Measurements from ENCODE around the gene PTCD1. TPM values are rescaled to one million over a fixed set of nuclear protein-coding genes. Genes with fewer than 3 reads are reported as not detected.
"Not testable (repeated sequence)": the region's sequence is repeated elsewhere in the genome, so short reads cannot be mapped to it uniquely, and the experiment has no call there.

The PTCD1 gene
- total RNA-seq, 2 experiments from 2014 or later: 10.7 to 11.1 TPM

- DNase-seq (no peak), ATAC-seq (ENCODE audit: low read depth) (peak; percentile 16)
- peak overlapping the region; percentile 100 for H3K4me3 Mint-ChIP-seq
- POLR2A ChIA-PET: interaction anchor here (0.6 to 3.0 kb wide), 10 partner anchors 9 to 700 kb away, joined by 3 to 11 read pairs (median 5); partner anchors contain the start of genes BUD31, ZKSCAN5, ZNF394 and ZNF655
- no peaks in the 10 kb centered on the region for H3K9me3 Mint-ChIP-seq
- peak overlapping the region; percentile 98 for H3K27ac Mint-ChIP-seq
- peaks cover 25% of the 10 kb centered on the region for H3K4me1 Mint-ChIP-seq
- H3K27me3 Mint-ChIP-seq: no peaks in the 10 kb centered on the region
- H3K36me3 Mint-ChIP-seq: peaks cover 12% of the 10 kb centered on the region
Observed at GRCh38 chr7:99437946-99438572, 539 bp downstream of the PTCD1 start.

DNA sequence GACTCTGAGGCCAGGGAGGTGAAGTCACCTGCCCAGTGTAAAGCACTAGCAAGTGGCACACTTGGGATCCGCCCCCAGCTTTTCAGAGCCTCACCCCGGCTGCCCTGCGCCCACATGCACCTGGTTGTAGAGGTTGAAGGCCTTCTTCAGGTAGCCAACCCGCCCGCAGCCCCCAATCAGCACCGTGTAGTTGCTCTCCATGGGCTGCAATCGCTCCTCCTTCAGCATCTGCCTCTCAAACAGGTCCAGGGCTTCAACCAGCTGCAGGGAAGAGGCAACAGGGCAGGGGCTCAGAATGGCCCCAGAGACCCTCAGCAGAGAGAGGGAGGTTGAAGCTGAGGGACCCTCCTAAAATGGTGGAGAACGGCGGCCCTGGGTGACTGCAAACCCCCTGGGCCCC, 5.4 kb downstream of the PTCD1 start:
- ATAC-seq (ENCODE audit: low read depth): no peak
- Mint-ChIP-seq H3K27me3 (no peaks in the 10 kb centered on the region), H3K4me3 (no peak overlapping the region), H3K9me3 (no peaks in the 10 kb centered on the region), H3K36me3 (peaks cover 4% of the 10 kb centered on the region), H3K4me1 (peaks cover 12% of the 10 kb centered on the region), H3K27ac (no peak overlapping the region)
- POLR2A ChIA-PET: interaction anchor here (0.7 kb wide), 1 partner anchor 1177 kb away, joined by 4 read pairs; no protein-coding TSS in a partner anchor
- no peak for DNase-seq

DNA sequence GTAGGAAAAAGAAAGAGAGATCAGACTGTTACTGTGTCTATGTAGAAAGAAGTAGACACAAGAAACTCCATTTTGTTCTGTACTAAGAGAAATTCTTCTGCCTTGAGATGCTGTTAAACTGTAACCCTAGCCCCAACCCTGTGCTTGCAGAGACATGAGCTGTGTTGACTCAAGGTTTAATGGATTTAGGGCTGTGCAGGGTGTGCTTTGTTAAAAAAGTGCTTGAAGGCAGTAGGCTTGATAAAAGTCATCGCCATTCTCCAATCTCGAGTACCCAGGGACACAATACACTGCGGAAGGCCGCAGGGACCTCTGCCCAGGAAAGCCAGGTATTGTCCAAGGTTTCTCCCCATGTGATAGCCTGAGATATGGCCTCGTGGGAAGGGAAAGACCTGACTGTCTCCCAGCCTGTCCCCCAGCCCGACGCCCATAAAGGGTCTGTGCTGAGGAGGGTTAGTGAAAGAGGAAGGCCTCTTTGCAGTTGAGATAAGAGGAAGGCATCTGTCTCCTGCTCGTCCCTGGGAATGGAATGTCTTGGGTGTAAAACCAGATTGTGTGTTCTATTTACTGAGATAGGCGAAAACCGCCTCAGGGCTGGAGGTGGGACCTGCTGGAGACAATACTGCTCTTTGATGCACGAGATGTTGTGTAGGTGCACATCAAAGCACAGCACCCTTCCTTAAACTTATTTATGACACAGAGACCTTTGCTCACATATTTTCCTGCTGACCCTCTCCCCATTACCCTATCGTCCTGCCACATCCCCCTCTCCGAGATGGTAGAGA, 6.7 kb downstream of the PTCD1 start:
- not testable (repeated sequence) for H3K4me3 Mint-ChIP-seq; H3K9me3 Mint-ChIP-seq; DNase-seq; H3K27me3 Mint-ChIP-seq; H3K4me1 Mint-ChIP-seq; H3K27ac Mint-ChIP-seq; ATAC-seq (ENCODE audit: low read depth); H3K36me3 Mint-ChIP-seq
- POLR2A ChIA-PET: interaction anchor here (0.6 kb wide), 1 partner anchor 9 kb away, joined by 3 read pairs; no protein-coding TSS in a partner anchor

GRCh38 chr7:99429756-99430155, 8.8 kb downstream of the PTCD1 start:
- Mint-ChIP-seq H3K4me1 (peaks cover 3% of the 10 kb centered on the region), H3K9me3 (no peaks in the 10 kb centered on the region), H3K27me3 (no peaks in the 10 kb centered on the region), H3K27ac (no peak overlapping the region), H3K36me3 (peaks cover 6% of the 10 kb centered on the region), H3K4me3 (no peak overlapping the region)
- POLR2A ChIA-PET: interaction anchor here (0.9 to 2.2 kb wide), 2 partner anchors 9 to 21 kb away, joined by 3 to 10 read pairs; partner anchors contain the start of genes BUD31, CPSF4, PDAP1 and PTCD1
- DNase-seq (no peak), ATAC-seq (ENCODE audit: low read depth) (no peak)

GRCh38 chr7:99428972-99429566, 9.5 kb downstream of the PTCD1 start:
- H3K4me1 Mint-ChIP-seq: peaks cover 3% of the 10 kb centered on the region
- peaks cover 5% of the 10 kb centered on the region for H3K36me3 Mint-ChIP-seq
- no peaks in the 10 kb centered on the region for H3K9me3 Mint-ChIP-seq
- POLR2A ChIA-PET: interaction anchor here (2.2 kb wide), 1 partner anchor 9 kb away, joined by 10 read pairs; the partner anchor contains the start of genes CPSF4 and PTCD1
- peak overlapping the region; percentile 62 for H3K27ac Mint-ChIP-seq
- no peak for DNase-seq
- H3K4me3 Mint-ChIP-seq: peak overlapping the region; percentile 19
- H3K27me3 Mint-ChIP-seq: no peaks in the 10 kb centered on the region
- peak; percentile 85 for ATAC-seq (ENCODE audit: low read depth)

DNA sequence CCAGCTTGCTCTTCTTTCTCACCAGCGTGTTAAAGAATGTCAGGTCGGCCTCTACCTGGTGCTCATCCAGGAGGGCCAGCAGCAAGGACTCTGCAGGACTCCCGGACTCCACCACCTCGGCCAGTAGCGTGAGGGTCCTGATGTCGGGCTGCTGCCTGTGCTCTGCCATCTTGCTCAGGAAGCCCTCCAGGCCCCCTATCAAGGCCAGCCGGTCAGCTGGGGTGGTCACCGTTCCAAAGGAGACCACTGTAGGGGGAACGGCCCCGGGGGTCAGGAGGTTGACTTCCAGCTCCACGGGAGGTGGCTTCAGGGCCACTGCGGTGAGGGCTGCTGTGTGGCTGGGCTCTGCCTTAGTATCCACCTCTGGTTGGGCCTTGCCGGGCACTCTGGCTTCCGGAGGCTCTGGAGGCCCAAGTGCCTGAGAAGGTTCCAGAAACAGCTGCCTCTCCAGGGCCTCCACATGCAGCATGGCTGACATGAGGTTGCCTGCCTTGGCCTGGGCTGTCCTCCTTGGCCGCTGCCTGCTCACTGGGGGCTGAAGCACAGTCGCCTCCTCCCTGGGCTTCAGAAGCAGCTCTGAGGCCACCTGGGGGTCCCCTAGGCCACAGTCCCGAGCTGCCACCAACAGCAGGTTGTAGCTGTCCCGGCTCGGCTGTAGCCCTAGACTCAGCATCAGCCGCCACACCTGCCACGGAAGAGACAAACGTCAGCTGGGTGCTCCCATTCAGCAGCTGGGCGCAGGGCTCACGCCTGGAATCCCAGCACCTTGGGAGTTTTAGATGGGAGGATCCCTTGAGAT, 13.5 kb downstream of the PTCD1 start:
- H3K9me3 Mint-ChIP-seq: no peaks in the 10 kb centered on the region
- POLR2A ChIA-PET: no interaction called here
- H3K27me3 Mint-ChIP-seq: no peaks in the 10 kb centered on the region
- H3K27ac Mint-ChIP-seq: no peak overlapping the region
- no peak for DNase-seq
- peaks cover 3% of the 10 kb centered on the region for H3K4me1 Mint-ChIP-seq
- H3K4me3 Mint-ChIP-seq: no peak overlapping the region
- no peak for ATAC-seq (ENCODE audit: low read depth)
- peaks cover 5% of the 10 kb centered on the region for H3K36me3 Mint-ChIP-seq

GRCh38 chr7:99422625-99423024, 16.0 kb downstream of the PTCD1 start:
- Mint-ChIP-seq H3K36me3 (peaks cover 5% of the 10 kb centered on the region), H3K4me1 (no peaks in the 10 kb centered on the region), H3K9me3 (no peaks in the 10 kb centered on the region), H3K27ac (no peak overlapping the region), H3K4me3 (no peak overlapping the region), H3K27me3 (no peaks in the 10 kb centered on the region)
- POLR2A ChIA-PET: interaction anchor here (0.6 to 1.3 kb wide), 4 partner anchors 9 to 443 kb away, joined by 3 to 6 read pairs (median 4); no protein-coding TSS in a partner anchor
- no peak for DNase-seq
- ATAC-seq (ENCODE audit: low read depth): no peak

- Mint-ChIP-seq H3K27ac (no peak overlapping the region), H3K9me3 (no peaks in the 10 kb centered on the region), H3K4me3 (no peak overlapping the region), H3K4me1 (peaks cover 3% of the 10 kb centered on the region), H3K27me3 (no peaks in the 10 kb centered on the region), H3K36me3 (peaks cover 9% of the 10 kb centered on the region)
- POLR2A ChIA-PET: interaction anchor here (0.6 to 0.7 kb wide), 3 partner anchors 9 to 443 kb away, joined by 3 to 6 read pairs (median 3); no protein-coding TSS in a partner anchor
- ATAC-seq (ENCODE audit: low read depth): no peak
- DNase-seq: no peak
Observed at GRCh38 chr7:99422186-99422585, 16.4 kb downstream of the PTCD1 start.

GRCh38 chr7:99420986-99421385, 17.6 kb downstream of the PTCD1 start:
- ATAC-seq (ENCODE audit: low read depth) (no peak), DNase-seq (no peak)
- peaks cover 3% of the 10 kb centered on the region for H3K4me1 Mint-ChIP-seq
- POLR2A ChIA-PET: interaction anchor here (2.0 kb wide), 1 partner anchor 12 kb away, joined by 10 read pairs; the partner anchor contains the start of genes BUD31 and PDAP1
- no peak overlapping the region for H3K4me3 Mint-ChIP-seq
- peaks cover 17% of the 10 kb centered on the region for H3K36me3 Mint-ChIP-seq
- H3K27ac Mint-ChIP-seq: no peak overlapping the region
- no peaks in the 10 kb centered on the region for H3K9me3 Mint-ChIP-seq
- H3K27me3 Mint-ChIP-seq: no peaks in the 10 kb centered on the region

DNA sequence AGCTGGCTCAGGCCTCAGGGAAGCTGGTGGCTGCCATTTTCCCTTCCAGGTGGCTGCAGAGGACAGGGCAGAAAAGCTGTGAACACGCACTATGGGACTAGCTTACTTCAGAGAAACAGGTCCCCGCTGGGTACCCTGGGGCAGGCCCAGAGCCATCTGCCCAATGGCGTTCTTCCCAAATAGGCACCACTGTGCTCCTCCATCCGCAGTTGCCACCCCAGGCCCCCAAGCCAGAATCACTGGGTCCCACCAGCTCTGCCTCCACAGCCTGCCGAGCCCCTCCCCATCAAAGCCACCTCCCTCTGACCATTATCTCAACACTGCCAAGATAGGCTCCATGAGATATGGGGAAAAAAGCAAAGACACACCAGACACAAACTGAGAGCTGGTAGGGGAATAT, 18.4 kb downstream of the PTCD1 start:
- Mint-ChIP-seq H3K4me1 (peaks cover 4% of the 10 kb centered on the region), H3K4me3 (no peak overlapping the region), H3K9me3 (no peaks in the 10 kb centered on the region), H3K27ac (no peak overlapping the region), H3K27me3 (no peaks in the 10 kb centered on the region), H3K36me3 (peaks cover 18% of the 10 kb centered on the region)
- ATAC-seq (ENCODE audit: low read depth): no peak
- POLR2A ChIA-PET: interaction anchor here (2.0 kb wide), 1 partner anchor 11 kb away, joined by 10 read pairs; the partner anchor contains the start of genes BUD31 and PDAP1
- DNase-seq: no peak

DNA sequence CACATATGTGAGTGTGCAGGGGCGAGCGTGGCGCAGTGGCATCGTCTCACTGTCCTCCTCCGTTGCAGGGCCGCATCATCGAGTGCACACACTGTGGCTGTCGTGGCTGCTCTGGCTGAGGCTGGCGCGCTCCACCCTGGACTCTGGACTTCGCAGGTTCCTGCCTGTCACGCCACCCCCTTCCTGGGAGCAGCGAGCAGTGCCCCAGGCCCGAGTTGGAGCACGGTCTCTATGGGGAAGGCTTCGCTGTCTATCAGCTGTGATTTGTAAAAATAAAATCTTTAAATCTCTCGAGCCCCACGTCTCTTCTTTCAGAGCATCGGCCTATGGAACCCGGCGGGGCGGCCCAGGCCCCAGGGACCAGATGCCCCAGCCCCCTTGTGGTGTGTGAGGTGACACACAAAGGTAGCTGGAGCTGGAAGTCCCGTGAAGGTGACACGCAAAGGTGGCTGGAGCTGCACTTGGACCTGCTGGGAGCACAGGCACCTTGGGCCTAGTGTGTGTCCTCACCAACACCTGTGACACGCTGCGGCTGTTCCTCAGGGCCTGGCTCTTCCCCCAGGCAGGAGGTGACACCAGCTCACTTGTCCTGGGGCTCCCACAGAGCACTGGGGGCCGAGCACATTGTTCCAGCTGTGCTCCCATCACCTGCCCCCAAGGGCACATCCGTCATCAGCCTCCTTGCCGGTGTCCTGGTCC, 19.1 kb downstream of the PTCD1 start:
- POLR2A ChIA-PET: interaction anchor here (2.0 kb wide), 1 partner anchor 11 kb away, joined by 10 read pairs; the partner anchor contains the start of genes BUD31 and PDAP1
- no peak for ATAC-seq (ENCODE audit: low read depth)

DNA sequence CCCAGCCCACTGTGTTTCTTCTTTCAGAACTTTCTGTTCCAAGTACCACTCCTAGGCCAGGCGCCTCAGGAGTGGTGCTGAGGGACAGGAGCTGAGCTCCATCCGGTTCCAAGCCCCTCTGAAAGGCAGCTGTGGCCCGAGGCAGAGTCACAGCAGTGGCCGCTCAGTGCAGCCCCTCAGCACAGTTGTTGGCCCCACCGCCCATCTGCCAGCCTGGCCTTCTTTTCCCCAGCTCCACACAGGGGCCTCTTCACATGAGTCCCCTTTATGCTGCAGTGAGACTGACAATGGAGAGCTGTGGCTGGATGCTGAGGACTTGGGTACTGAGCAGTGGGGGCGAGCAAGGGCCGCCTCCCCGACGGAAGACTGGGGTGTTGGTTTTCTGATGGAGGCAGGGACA, 20.3 kb downstream of the PTCD1 start:
- Mint-ChIP-seq H3K27me3 (no peaks in the 10 kb centered on the region), H3K9me3 (no peaks in the 10 kb centered on the region), H3K36me3 (peaks cover 21% of the 10 kb centered on the region), H3K27ac (no peak overlapping the region), H3K4me3 (no peak overlapping the region), H3K4me1 (peaks cover 4% of the 10 kb centered on the region)
- POLR2A ChIA-PET: no interaction called here
- no peak for DNase-seq
- no peak for ATAC-seq (ENCODE audit: low read depth)

More for the DNA sequence above, 19.1 kb downstream of the PTCD1 start:
- DNase-seq: no peak
- Mint-ChIP-seq H3K27ac (no peak overlapping the region), H3K27me3 (no peaks in the 10 kb centered on the region), H3K9me3 (no peaks in the 10 kb centered on the region), H3K4me3 (no peak overlapping the region), H3K4me1 (peaks cover 4% of the 10 kb centered on the region), H3K36me3 (peaks cover 21% of the 10 kb centered on the region)
